Uterus (tissue), 2 donors: ENCODE measurements around the gene OCA2.
"Not testable (repeated sequence)": the region's sequence is repeated elsewhere in the genome, so short reads cannot be mapped to it uniquely, and the experiment has no call there.

ENCODE experiments used
- CTCF ChIP-seq, 4 experiments: fragments of 200-600 bp in 2 of 4; fragments of 450-650 bp in 2 of 4; sonication (generic) in 2 of 4; IDR thresholded peaks; one replicate each; pipeline ENCODE4 v1.5.1; 2016 to 2019; ENCODE audit warnings: antibody characterized with exemption in 4 of 4, mild to moderate bottlenecking in 2 of 4, moderate library complexity in 1 of 4
- POLR2A ChIP-seq, 2 donors: fragments of 450-650 bp; IDR thresholded peaks; one replicate each; pipeline ENCODE4 v1.6.1; 2016; ENCODE audit warnings: antibody characterized with exemption in 2 of 2, mild to moderate bottlenecking in 1 of 2, moderate library complexity in 1 of 2

GRCh38 chr15:28121577-28121976, 22.5 kb upstream of the OCA2 start:
- not testable (repeated sequence) for TF ChIP-seq CTCF, POLR2A (IDR thresholded peaks at IDR 0.05)
